ENCODE data around the gene NRXN3.
"Not testable (repeated sequence)": the region's sequence is repeated elsewhere in the genome, so short reads cannot be mapped to it uniquely, and the experiment has no call there.

The NRXN3 gene

DNA sequence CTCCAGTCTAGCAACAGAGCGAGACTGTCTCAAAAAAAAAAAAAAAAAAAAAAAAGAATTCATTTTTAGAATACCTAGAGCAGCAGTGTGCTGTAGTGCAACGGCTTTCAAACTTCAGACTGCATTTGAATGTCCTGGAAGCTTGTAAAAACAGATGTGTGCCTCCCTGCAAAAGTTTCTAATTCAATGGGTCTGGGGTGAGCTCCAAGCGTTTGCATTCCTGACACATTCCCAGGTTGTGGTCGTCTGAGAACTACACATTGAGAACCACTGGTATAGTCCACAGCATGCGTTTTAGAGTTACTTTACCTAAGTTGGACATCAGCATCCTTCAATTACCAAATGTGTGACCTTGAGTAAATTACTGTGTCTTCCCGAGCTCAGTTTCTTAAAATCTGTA lies 816.8 kb downstream of the NRXN3 start:
- no peak for FAIRE-seq

DNA sequence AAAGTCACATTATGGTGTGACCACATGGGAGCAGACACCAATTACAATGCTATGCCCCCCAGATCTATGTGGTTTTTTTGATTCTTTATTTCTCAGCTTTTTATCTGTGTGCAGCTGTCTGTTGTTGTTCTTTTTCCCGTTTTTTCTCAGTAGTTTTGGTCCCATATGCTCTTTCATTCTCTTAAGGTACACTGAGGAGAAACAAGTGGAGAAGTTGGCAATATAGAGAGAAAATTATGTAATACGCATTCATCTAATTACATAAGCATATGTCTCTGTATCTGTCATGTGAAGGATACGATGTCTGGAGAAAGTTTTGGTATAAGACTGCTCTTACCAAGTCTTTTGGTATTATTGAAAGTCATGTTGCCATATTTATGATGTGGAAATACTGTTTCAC lies 819.0 kb downstream of the NRXN3 start:
- DNase-seq (ENCODE audit: low spot score) (no peak), FAIRE-seq (no peak)

More for the DNA sequence above, 816.8 kb downstream of the NRXN3 start:
- DNase-seq (ENCODE audit: low spot score), result no peak

- FAIRE-seq (no peak), DNase-seq (ENCODE audit: low spot score) (no peak)
Measured at GRCh38 chr14:78992867-78993266, 822.7 kb downstream of the NRXN3 start.

DNA sequence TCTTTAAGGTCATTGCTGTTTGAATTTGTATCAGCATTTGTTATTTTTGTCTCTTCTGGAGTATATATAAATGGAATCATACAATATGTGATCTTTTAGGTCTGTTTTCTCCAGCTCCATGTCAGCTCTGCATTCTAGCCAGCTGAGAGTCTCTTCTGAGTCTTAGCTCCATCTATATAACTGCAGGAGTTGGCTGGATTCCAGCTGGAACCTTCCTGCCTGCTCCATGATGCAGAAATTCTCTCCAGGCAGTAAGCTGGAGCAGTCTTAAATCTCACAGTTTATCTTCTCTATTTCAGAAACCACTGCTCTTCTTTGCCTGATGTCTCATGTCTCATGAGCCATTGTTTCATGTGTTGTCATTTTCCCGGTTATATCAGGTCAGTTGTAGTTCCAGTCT lies 827.6 kb downstream of the NRXN3 start:
- no peak for DNase-seq (ENCODE audit: low spot score)
- FAIRE-seq, result no peak

GRCh38 chr14:79009286-79009685 lies 839.1 kb downstream of the NRXN3 start:
- FAIRE-seq (no peak), DNase-seq (ENCODE audit: low spot score) (no peak)

GRCh38 chr14:79011091-79011919 lies 841.1 kb downstream of the NRXN3 start:
- no peak for FAIRE-seq
- peak; percentile 52 for DNase-seq (ENCODE audit: low spot score)

GRCh38 chr14:79011920-79012204 lies 841.7 kb downstream of the NRXN3 start:
- no peak for FAIRE-seq
- DNase-seq (ENCODE audit: low spot score), result peak; percentile 5

DNA sequence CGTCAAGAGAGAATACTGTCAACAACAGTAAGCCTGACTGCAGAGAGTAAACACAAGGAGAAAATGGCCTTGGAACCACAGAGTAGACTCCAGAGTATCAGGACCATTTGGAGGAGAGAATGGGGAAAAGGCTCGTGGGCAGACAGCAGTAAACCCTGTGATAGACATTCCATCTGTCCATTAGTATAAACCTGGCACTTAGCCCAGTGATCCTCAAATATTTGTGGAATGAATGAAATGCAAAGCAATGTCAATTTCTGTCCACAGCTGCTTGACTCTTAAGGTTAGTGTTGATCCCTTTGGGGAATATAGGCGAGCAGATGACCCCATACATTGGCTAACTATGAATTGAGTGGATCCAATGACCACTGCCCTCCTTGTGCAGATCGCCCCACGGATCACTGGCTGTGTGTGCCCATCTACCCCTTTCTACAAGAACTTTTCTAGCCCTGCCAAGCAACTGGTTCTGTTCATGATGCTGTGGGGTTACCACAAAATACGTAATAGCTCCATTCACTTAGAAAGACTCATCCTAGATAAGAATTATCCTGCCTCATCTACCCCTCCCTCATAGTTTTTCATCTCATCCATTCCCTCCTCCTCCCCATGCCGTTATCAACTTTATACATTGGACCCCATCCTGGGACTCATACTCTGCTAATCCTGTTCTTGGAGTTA lies 846.8 kb downstream of the NRXN3 start:
- DNase-seq (ENCODE audit: low spot score) (peak; percentile 77), FAIRE-seq (peak; percentile 88)

DNA sequence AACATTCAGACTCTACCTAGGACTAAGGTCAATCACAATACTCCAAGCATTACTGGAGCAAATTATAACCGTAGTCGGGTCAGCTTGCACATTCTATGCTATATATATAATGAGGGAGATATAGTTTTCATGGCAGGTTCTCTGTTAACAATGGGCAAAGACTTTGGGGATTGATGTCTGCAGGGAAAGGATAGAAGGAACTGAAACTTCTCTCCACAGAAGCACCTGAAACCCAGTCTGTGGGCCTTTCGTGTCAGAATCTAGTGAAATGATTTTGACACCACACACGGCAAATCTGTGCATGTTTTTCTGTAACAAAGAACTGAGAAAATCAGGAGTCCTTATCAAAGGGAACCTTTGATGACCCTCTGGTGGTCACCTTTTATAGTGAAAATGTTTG lies 847.4 kb downstream of the NRXN3 start:
- DNase-seq (ENCODE audit: low spot score) (no peak), FAIRE-seq (no peak)

DNA sequence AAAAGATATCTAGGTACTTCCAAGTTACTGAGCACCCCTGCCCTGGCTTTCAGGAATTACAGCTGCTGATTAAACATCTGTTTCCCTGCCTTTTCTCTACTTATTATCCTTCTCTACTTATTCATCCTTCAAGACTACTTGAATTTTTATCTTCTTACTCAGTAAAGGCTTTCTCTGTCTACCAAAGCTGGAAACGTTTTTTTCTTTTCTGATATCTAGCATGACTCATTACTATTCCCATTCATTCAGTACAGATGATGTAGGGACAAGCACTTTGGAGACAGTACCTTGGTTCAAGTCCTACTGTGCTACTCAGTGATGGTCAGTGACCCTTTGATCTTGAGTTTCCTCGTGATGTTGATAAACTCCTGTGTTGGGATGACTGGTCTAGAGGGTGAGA lies 848.7 kb downstream of the NRXN3 start:
- peak; percentile 52 for DNase-seq (ENCODE audit: low spot score)
- FAIRE-seq, result peak; percentile 20

DNA sequence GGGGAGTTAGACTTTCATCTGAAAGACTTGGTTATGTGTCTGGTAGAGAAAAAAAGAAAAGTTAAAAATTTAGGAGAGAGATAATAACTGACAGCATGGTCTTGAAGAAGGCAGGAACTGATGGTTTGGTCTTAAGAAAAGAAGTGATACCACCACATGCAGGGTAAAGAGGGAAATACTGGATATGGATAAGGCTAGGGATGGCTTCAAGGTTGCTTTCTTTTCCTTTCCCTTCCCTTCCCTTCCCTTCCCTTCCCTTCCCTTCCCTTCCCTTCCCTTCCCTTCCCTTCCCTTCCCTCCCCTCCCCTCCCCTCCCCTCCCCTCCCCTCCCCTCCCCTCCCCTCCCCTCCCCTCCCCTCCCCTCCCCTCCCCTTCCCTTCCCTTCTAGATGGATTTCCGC lies 849.7 kb downstream of the NRXN3 start:
- DNase-seq (ENCODE audit: low spot score); FAIRE-seq: not testable (repeated sequence)

DNA sequence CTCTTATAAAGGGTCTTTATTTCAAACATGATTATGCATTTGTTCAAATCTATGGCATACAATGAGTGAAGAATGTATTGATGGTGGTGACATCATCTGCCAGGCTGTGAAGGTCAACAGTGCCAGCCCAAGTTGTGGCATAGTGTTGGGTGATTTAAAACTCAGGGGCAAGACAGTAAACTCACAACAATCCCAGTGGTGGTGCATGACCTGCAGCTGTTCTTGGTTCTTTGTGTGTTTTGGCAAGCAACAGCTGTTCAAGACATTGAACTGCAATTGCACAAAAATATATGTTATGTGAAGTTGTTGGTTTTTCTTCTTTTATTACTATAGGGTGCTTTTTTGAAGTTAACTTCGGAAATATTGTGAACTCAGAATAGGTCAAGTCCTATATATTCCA lies 851.6 kb downstream of the NRXN3 start:
- FAIRE-seq, result peak; percentile 20

DNA sequence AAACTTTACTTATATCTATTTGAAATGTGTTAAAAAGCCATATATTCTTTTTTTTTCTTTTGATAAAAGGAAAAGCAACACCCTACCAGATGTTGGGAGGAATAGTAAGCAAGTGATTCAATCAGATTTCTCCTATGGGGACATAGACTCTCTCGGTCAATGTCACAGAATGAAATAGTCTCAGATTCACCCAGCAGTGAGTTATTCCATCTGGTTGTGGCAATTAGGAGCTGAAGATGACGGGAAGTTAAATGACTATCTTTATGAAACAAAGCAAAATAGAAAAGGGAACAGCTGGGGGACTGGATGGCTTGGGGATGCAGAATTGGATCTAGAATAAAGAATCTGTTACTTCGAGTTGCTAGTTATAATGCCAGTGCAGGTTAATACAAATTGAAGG lies 857.0 kb downstream of the NRXN3 start:
- no peak for FAIRE-seq
- DNase-seq (ENCODE audit: low spot score), result no peak

More for the DNA sequence above, 851.6 kb downstream of the NRXN3 start:
- DNase-seq (ENCODE audit: low spot score), result no peak

DNA sequence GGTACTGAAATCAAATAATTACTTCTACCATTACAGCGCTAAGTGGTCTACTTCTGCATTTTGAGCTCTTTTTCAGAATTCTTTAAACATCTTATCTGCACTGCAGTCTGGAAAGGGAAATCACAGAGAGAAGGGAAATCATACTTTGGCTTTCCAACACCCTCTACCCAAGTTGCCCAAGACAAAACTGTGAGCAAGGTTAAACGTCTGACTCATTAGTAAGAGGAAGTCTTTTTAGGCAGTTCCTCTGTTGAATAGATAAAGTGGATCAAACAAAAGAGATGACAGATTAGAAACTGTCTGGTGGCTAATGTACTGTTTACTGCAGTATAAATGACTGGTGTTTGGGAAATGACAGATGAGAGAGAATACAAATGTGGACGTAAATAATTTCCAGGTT lies 858.1 kb downstream of the NRXN3 start:
- FAIRE-seq (no peak), DNase-seq (ENCODE audit: low spot score) (no peak)

GRCh38 chr14:79036441-79036840 lies 866.3 kb downstream of the NRXN3 start:
- FAIRE-seq, result no peak
- no peak for DNase-seq (ENCODE audit: low spot score)

GRCh38 chr14:79037106-79037505 lies 866.9 kb downstream of the NRXN3 start:
- DNase-seq (ENCODE audit: low spot score), result no peak
- FAIRE-seq, result no peak

- DNase-seq (ENCODE audit: low spot score) (no peak), FAIRE-seq (no peak)
Measured at GRCh38 chr14:79037593-79037992, 867.4 kb downstream of the NRXN3 start.

DNA sequence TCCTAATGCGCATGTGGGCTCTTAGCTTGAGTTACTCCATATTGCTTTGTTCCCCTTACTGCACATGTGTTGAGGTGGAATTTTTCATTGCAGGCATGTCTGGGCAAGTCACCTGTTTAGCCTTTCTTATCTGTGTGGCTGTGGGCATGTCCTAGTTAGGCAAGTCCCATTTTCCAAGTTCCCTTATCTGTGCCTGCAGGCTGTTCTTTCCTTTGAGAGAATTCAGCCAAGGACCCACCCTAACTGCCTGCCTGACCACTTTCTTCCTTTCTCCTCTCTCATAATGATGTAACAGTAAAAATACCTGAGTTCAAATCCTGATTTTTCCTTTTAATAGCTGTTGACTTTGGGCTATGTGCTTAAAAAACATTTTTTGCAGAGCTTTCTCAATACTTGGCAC lies 870.6 kb downstream of the NRXN3 start:
- no peak for DNase-seq (ENCODE audit: low spot score)
- FAIRE-seq, result no peak

DNA sequence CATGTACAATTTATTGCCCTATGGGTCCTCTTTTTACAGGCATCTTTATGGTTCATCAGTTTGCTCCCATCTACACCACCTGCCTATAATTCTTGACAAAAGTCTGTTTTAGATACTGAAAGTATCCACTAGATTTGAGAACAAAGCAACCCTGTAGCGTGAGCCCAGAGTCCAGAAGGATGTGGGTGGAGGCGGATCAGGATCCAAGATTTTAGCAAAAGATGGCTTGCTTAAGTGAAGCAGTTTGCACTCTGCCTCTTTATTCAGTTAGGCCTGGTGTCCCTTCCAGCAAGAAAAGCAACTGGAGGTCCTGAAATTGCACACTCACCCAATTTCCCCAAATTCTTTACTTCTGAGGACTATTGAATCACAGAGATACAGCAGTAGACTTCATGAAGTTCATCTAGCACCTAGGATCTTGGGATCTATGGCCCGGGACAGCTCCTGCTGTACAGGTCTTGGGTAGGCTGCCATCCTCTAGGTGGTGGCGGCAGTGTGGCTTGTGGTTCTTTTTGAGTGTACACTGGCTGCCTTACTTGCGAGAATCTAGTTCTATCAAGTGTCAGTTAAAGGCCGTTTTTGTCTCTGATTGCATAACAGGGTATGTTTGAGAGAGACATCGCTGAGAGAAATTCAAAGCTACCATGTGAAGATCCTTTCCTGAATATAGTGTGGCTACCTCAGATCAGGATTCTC lies 873.2 kb downstream of the NRXN3 start:
- FAIRE-seq (no peak), DNase-seq (ENCODE audit: low spot score) (no peak)

DNA sequence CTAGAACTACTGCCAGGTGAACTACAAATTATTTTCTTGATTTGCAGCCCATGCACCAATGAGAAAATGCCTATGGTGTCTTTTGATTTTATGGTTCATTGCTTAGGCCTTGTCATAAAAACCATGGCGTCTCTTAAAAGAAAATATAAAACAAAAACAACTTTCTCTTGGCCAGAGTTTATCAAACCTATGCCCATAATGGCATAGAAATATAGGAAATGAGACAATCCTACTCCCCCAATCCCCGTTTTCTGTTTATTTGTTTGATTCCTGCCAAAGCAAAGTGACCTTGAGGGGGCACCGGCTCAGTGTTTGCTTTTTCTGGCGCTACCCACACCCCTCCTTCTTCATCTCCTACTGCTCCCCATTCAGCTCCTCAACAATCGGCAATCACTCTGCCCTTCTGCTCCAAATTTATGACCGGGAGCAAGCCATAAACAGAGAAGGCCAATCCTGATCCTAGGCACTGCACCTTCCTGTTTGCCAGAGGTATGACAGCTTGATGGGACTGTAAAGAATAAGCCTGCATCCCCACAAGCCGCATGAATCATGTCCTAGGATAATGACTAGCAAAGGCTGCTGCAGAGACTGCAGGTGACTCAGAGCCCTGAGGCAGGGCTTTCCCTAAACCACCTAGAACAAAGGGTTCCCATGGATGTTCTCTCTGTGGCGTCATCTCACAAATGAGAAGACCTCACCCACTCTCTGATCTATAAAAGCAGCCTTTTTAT lies 874.9 kb downstream of the NRXN3 start:
- peak; percentile 83 for DNase-seq (ENCODE audit: low spot score)

GRCh38 chr14:79050787-79051727 lies 880.9 kb downstream of the NRXN3 start:
- FAIRE-seq (no peak), DNase-seq (ENCODE audit: low spot score) (no peak)

More for the DNA sequence above, 874.9 kb downstream of the NRXN3 start:
- peak; percentile 55 for FAIRE-seq

Data from urothelium cell line (cell line).